H9 (cell line): ENCODE results near the gene CDH24. TPM values are rescaled to one million over a fixed set of nuclear protein-coding genes. Genes with fewer than 3 reads are reported as not detected.

Experiments used
- DNase-seq: peaks from one replicate; pipeline ENCODE4 v3.0.0-alpha.2; 2017
- H2AFZ ChIP-seq: one replicate; pipeline ENCODE4 v1.6.1; 2013; ENCODE audit warnings: mild to moderate bottlenecking, low read length, control low read depth, moderate library complexity
- H2AK5ac ChIP-seq: 2 replicates; pipeline ENCODE4 v1.6.1; 2013; ENCODE audit warnings: low read length, control low read depth, mixed read lengths; ENCODE audit not compliant: insufficient read length
- H2BK120ac ChIP-seq: one replicate; pipeline ENCODE4 v1.6.1; 2013; ENCODE audit warnings: low read depth, mild to moderate bottlenecking, low read length, control low read depth, inconsistent platforms; ENCODE audit not compliant: poor library complexity, severe bottlenecking
- H2BK12ac ChIP-seq: 2 replicates; pipeline ENCODE4 v1.6.1; 2013; ENCODE audit warnings: low read length, control low read depth, mixed read lengths, low read depth; ENCODE audit not compliant: insufficient read length
- H2BK15ac ChIP-seq: 2 replicates; pipeline ENCODE4 v1.6.1; 2013; ENCODE audit warnings: low read depth, low read length, control low read depth
- H2BK20ac ChIP-seq: one replicate; pipeline ENCODE4 v1.6.1; 2013; ENCODE audit warnings: low read depth, mild to moderate bottlenecking, low read length, control low read depth, inconsistent platforms; ENCODE audit not compliant: poor library complexity, severe bottlenecking
- H2BK5ac ChIP-seq: 2 replicates; pipeline ENCODE4 v1.6.1; 2013; ENCODE audit warnings: low read length, control low read depth, mixed read lengths; ENCODE audit not compliant: insufficient read length
- H3K14ac ChIP-seq: 2 replicates; pipeline ENCODE4 v1.6.1; 2013; ENCODE audit warnings: low read length, control low read depth; ENCODE audit not compliant: insufficient read depth
- H3K18ac ChIP-seq: 2 replicates; pipeline ENCODE4 v1.6.1; 2013; ENCODE audit warnings: low read depth, mild to moderate bottlenecking, mixed read lengths, low read length, control low read depth; ENCODE audit not compliant: insufficient read length
- H3K23ac ChIP-seq: 2 replicates; pipeline ENCODE4 v1.6.1; 2013; ENCODE audit warnings: low read length, control low read depth, mixed read lengths, low read depth; ENCODE audit not compliant: insufficient read length
- H3K23me2 ChIP-seq: 2 replicates; pipeline ENCODE4 v1.6.1; 2013; ENCODE audit warnings: low read depth, mild to moderate bottlenecking, mixed read lengths, low read length, control low read depth; ENCODE audit not compliant: insufficient read length, poor library complexity, severe bottlenecking
- H3K27ac ChIP-seq: 2 replicates; pipeline ENCODE4 v1.5.1; 2013; ENCODE audit warnings: low read length, control low read depth, mixed read lengths, low read depth; ENCODE audit not compliant: insufficient read length
- H3K27me3 ChIP-seq: 2 replicates; pipeline ENCODE4 v1.6.1; 2013; ENCODE audit warnings: low read length, control low read depth, inconsistent platforms; ENCODE audit not compliant: insufficient read depth
- H3K4ac ChIP-seq: 2 replicates; pipeline ENCODE4 v1.6.1; 2013; ENCODE audit warnings: low read depth, mild to moderate bottlenecking, control low read depth, inconsistent platforms, low read length, moderate library complexity
- H3K4me1 ChIP-seq: 2 replicates; pipeline ENCODE4 v1.6.1; 2013; ENCODE audit warnings: low read length, control low read depth, inconsistent platforms; ENCODE audit not compliant: insufficient read depth
- H3K4me2 ChIP-seq: 2 replicates; pipeline ENCODE4 v1.6.1; 2013; ENCODE audit warnings: low read length, control low read depth, mixed read lengths; ENCODE audit not compliant: insufficient read length, insufficient read depth
- H3K56ac ChIP-seq: 2 replicates; pipeline ENCODE4 v1.6.1; 2013; ENCODE audit warnings: low read depth, mild to moderate bottlenecking, mixed read lengths, low read length, control low read depth; ENCODE audit not compliant: insufficient read length
- H3K79me1 ChIP-seq: 2 replicates; pipeline ENCODE4 v1.6.1; 2013; ENCODE audit warnings: low read depth, mild to moderate bottlenecking, moderate library complexity, low read length, control low read depth, inconsistent platforms; ENCODE audit not compliant: insufficient read depth, poor library complexity, severe bottlenecking
- H3K79me2 ChIP-seq: 2 replicates; pipeline ENCODE4 v1.6.1; 2013; ENCODE audit warnings: low read length, control low read depth, inconsistent platforms; ENCODE audit not compliant: insufficient read depth
- H3K9ac ChIP-seq: 2 replicates; pipeline ENCODE4 v1.6.1; 2013; ENCODE audit warnings: low read length, control low read depth, mixed read lengths; ENCODE audit not compliant: insufficient read length; ENCODE audit errors: extremely low read depth
- H3K9me3 ChIP-seq: one replicate; pipeline ENCODE4 v1.6.1; 2013; ENCODE audit warnings: low read depth, low read length, inconsistent platforms; ENCODE audit not compliant: control insufficient read depth
- H3T11ph ChIP-seq: one replicate; pipeline ENCODE4 v1.6.1; 2013; ENCODE audit warnings: mild to moderate bottlenecking, low read length, control low read depth, inconsistent platforms
- H4K20me1 ChIP-seq: one replicate; pipeline ENCODE4 v1.6.1; 2013; ENCODE audit not compliant: control insufficient read depth, insufficient read length, insufficient read depth
- H4K5ac ChIP-seq: 2 replicates; pipeline ENCODE4 v1.6.1; 2013; ENCODE audit warnings: low read depth, mild to moderate bottlenecking, mixed read lengths, low read length, control low read depth; ENCODE audit not compliant: insufficient read length
- H4K8ac ChIP-seq: replicated peaks from 2 replicates; pipeline ENCODE4 v1.6.1; 2013; ENCODE audit warnings: low read length, control low read depth, mixed read lengths, low read depth; ENCODE audit not compliant: insufficient read length
- H4K91ac ChIP-seq: 2 replicates; pipeline ENCODE4 v1.6.1; 2013; ENCODE audit warnings: low read depth, mild to moderate bottlenecking, moderate library complexity, mixed read lengths, low read length, control low read depth; ENCODE audit not compliant: insufficient read length
- H3K27ac Mint-ChIP-seq, 3 experiments: 2 replicates in 2 of 3; 3 replicates in 1 of 3; pipeline ENCODE4 v1.8.0; 2020 to 2021; ENCODE audit warnings: mixed read lengths in 3 of 3, mild to moderate bottlenecking in 1 of 3, moderate library complexity in 1 of 3
- H3K27me3 Mint-ChIP-seq: 2 replicates; pipeline ENCODE4 v1.8.0; 2021; ENCODE audit warnings: low read depth, mild to moderate bottlenecking, moderate library complexity, mixed read lengths
- H3K36me3 Mint-ChIP-seq, 3 experiments: 2 replicates in 2 of 3; 3 replicates in 1 of 3; pipeline ENCODE4 v1.8.0; 2020 to 2021; ENCODE audit warnings: low read depth in 3 of 3, mixed read lengths in 3 of 3; ENCODE audit not compliant: insufficient read depth in 1 of 3
- H3K4me1 Mint-ChIP-seq, 2 experiments: 2 replicates each; pipeline ENCODE4 v1.8.0; 2020; ENCODE audit warnings: mixed read lengths in 2 of 2
- H3K4me3 Mint-ChIP-seq, 2 experiments: 2 replicates in 1 of 2; 3 replicates in 1 of 2; pipeline ENCODE4 v1.8.0; 2020 to 2021; ENCODE audit warnings: mild to moderate bottlenecking in 2 of 2, mixed read lengths in 2 of 2, moderate library complexity in 1 of 2
- H3K9me3 Mint-ChIP-seq, 2 experiments: 2 replicates in 1 of 2; 3 replicates in 1 of 2; pipeline ENCODE4 v1.8.0; 2020; ENCODE audit warnings: mild to moderate bottlenecking in 2 of 2, mixed read lengths in 2 of 2, moderate library complexity in 1 of 2
- CTCF ChIP-seq: fragments of 200-600 bp; sonication (generic); conservative IDR thresholded peaks from 3 replicates; pipeline ENCODE4 v1.8.0; 2021; ENCODE audit warnings: antibody characterized with exemption, mild to moderate bottlenecking
- WGBS: extraction: QIAGEN DNeasy Blood & Tissue Kit; methylation state at CpG from one replicate; pipeline ENCODE4 v1.1.7; 2013; ENCODE audit warnings: missing lambda C conversion rate, low lambda C conversion rate, mixed read lengths; ENCODE audit not compliant: insufficient read length; ENCODE audit errors: extremely low coverage; 5-methylcytosine and 5-hydroxymethylcytosine counted together
- total RNA-seq: library from RNA; stranded (reverse); gene quantifications from 2 replicates; pipeline ENCODE4 v1.2.1, GENCODE V29; 2021

CDH24 gene
- total RNA-seq, 1 experiment from 2014 or later = 16.7 TPM

DNA sequence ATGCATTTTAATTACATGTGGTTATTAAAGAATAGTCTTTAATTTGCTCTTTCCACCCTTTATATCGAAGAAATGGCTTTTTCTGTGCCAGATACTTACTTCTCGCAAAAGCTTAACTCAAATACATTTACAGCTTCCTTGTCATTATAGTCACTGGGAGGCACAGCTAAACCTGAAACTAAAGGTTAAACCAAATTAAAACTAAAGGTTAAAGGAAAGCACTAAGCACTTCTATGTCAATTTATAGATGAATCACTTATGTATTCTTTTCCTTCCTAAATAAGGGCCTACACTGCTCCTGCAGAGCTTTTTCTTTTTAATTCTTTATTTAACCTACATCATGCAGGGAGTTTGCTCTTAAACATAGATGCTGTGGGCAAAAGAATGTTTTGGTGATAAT, 56.5 kb downstream of the CDH24 start:
- Histone ChIP-seq H2BK12ac (no peak overlapping the region), H3K79me1 (no peaks in the 10 kb centered on the region), H3K79me2 (no peaks in the 10 kb centered on the region), H2BK120ac (no peak overlapping the region), H2AFZ (no peak overlapping the region), H3K27me3 (no peaks in the 10 kb centered on the region), H3T11ph (no peak overlapping the region), H4K20me1 (no peaks in the 10 kb centered on the region), H3K4ac (no peak overlapping the region), H3K4me2 (no peak overlapping the region), H3K18ac (no peak overlapping the region), H3K27ac (no peak overlapping the region), H2BK15ac (no peak overlapping the region), H3K56ac (no peak overlapping the region), H4K5ac (no peak overlapping the region), H2AK5ac (no peak overlapping the region), H3K4me1 (no peaks in the 10 kb centered on the region; the same call in 1 of the 2 replicates), H3K14ac (no peak overlapping the region), H4K8ac (no peak overlapping the region), H3K23me2 (no peaks in the 10 kb centered on the region), H4K91ac (no peak overlapping the region), H3K9ac (no peak overlapping the region), H2BK5ac (no peak overlapping the region), H3K23ac (no peak overlapping the region), H3K9me3 (no peaks in the 10 kb centered on the region), H2BK20ac (no peak overlapping the region)
- no CpG with 5 or more reads among the region's 2 CpGs for WGBS
- TF ChIP-seq CTCF = no peak
- Mint-ChIP-seq H3K4me3 (no peak overlapping the region), H3K27ac (no peak overlapping the region), H3K36me3 (no peaks in the 10 kb centered on the region), H3K4me1 (peaks cover 2 to 7% of the 10 kb centered on the region in 2 experiments), H3K9me3 (no peaks in the 10 kb centered on the region), H3K27me3 (no peaks in the 10 kb centered on the region)
- no peak for DNase-seq
